Neural cell (in vitro differentiated cells): ENCODE data around the gene GLRX5. TPM values are rescaled to one million over a fixed set of nuclear protein-coding genes. Genes with fewer than 3 reads are reported as not detected.

Experiments
- H2AFZ ChIP-seq: fragments of 200-600, 300-800 bp; sonication (generic), shearing (Covaris generic); 2 replicates; pipeline ENCODE4 v1.6.0; 2014; ENCODE audit warnings: low read depth, mild to moderate bottlenecking, antibody characterized with exemption, low read length, moderate library complexity
- H3F3A ChIP-seq: fragments of 200-600 bp; shearing (Covaris generic); 2 replicates; pipeline ENCODE4 v1.6.1; 2016; ENCODE audit warnings: mild to moderate bottlenecking, moderate library complexity, mixed read lengths, antibody characterized with exemption, low read length; ENCODE audit not compliant: insufficient read depth, poor library complexity, severe bottlenecking
- H3K27ac ChIP-seq: fragments of 200-600, 300-800 bp; sonication (generic), shearing (Covaris generic); 2 replicates; pipeline ENCODE4 v1.5.1; 2014; ENCODE audit warnings: mild to moderate bottlenecking, low read length, moderate library complexity
- H3K27me3 ChIP-seq: fragments of 300-800, 200-600 bp; sonication (generic), shearing (Covaris generic); 2 replicates; pipeline ENCODE4 v1.6.0; 2014; ENCODE audit warnings: mild to moderate bottlenecking, low read depth, low read length, moderate library complexity; ENCODE audit not compliant: insufficient read depth
- H3K36me3 ChIP-seq: fragments of 300-800, 200-600 bp; sonication (generic), shearing (Covaris generic); 2 replicates; pipeline ENCODE4 v1.5.1; 2014; ENCODE audit warnings: mild to moderate bottlenecking, antibody characterized with exemption, low read length, moderate library complexity; ENCODE audit not compliant: insufficient read depth
- H3K4me2 ChIP-seq: fragments of 300-800, 200-600 bp; sonication (generic), shearing (Covaris generic); 2 replicates; pipeline ENCODE4 v1.6.0; 2014; ENCODE audit warnings: mild to moderate bottlenecking, low read length
- H3K4me3 ChIP-seq: fragments of 300-800, 200-600 bp; sonication (generic), shearing (Covaris generic); 2 replicates; pipeline ENCODE4 v1.5.1; 2014; ENCODE audit warnings: mild to moderate bottlenecking, low read length, moderate library complexity
- H3K79me2 ChIP-seq: fragments of 200-600 bp; shearing (Covaris generic); replicated peaks from 2 replicates; pipeline ENCODE4 v1.6.0; 2014; ENCODE audit warnings: mild to moderate bottlenecking, low read length, moderate library complexity; ENCODE audit not compliant: insufficient read depth
- H3K9ac ChIP-seq: fragments of 300-800, 200-600 bp; sonication (generic), shearing (Covaris generic); 2 replicates; pipeline ENCODE4 v1.6.1; 2016; ENCODE audit warnings: mild to moderate bottlenecking, low read length, mixed read lengths
- H3K9me2 ChIP-seq: fragments of 200-600 bp; shearing (Covaris generic); 2 replicates; pipeline ENCODE4 v1.6.1; 2016; ENCODE audit warnings: mild to moderate bottlenecking, low read length, mixed read lengths; ENCODE audit not compliant: insufficient read depth
- H3K9me3 ChIP-seq: fragments of 200-600, 300-800 bp; sonication (generic), shearing (Covaris generic); 2 replicates; pipeline ENCODE4 v1.6.1; 2016; ENCODE audit warnings: mild to moderate bottlenecking, mixed run types, low read length, moderate library complexity, mixed read lengths
- H4K20me1 ChIP-seq: fragments of 200-600 bp; shearing (Covaris generic); 2 replicates; pipeline ENCODE4 v1.6.1; 2016; ENCODE audit warnings: mild to moderate bottlenecking, mixed run types; ENCODE audit not compliant: insufficient read depth
- CTCF ChIP-seq: fragments of 450-650 bp; IDR thresholded peaks from 2 replicates; pipeline ENCODE4 v1.5.1; 2014; ENCODE audit warnings: antibody characterized with exemption, mild to moderate bottlenecking, moderate library complexity; ENCODE audit not compliant: poor library complexity, severe bottlenecking
- EP300 ChIP-seq: fragments of 450-650 bp; conservative IDR thresholded peaks from 2 replicates; pipeline ENCODE4 v1.6.1; 2014; ENCODE audit warnings: antibody characterized with exemption, mild to moderate bottlenecking, moderate library complexity; ENCODE audit not compliant: poor library complexity, severe bottlenecking
- EZH2 ChIP-seq: fragments of 200-600, 300-800 bp; shearing (Covaris generic), sonication (generic); IDR thresholded peaks from 2 replicates; pipeline ENCODE4 v1.6.1; 2014; ENCODE audit warnings: antibody characterized with exemption, low read length, borderline replicate concordance, mild to moderate bottlenecking; ENCODE audit not compliant: insufficient read depth, poor library complexity, severe bottlenecking
- MXI1 ChIP-seq: fragments of 450-650 bp; conservative IDR thresholded peaks from 2 replicates; pipeline ENCODE4 v1.6.1; 2014; ENCODE audit warnings: antibody characterized with exemption, mild to moderate bottlenecking; ENCODE audit not compliant: poor library complexity, severe bottlenecking
- POLR2AphosphoS5 ChIP-seq: IDR thresholded peaks from 2 replicates; pipeline ENCODE4 v1.6.1; 2012
- RAD21 ChIP-seq: fragments of 450-650 bp; conservative IDR thresholded peaks from 2 replicates; pipeline ENCODE4 v1.6.1; 2014; ENCODE audit warnings: antibody characterized with exemption, mild to moderate bottlenecking, moderate library complexity
- REST ChIP-seq: IDR thresholded peaks from 2 replicates; pipeline ENCODE4 v1.6.1; 2012; ENCODE audit warnings: borderline replicate concordance
- SMC3 ChIP-seq: fragments of 450-650 bp; conservative IDR thresholded peaks from 2 replicates; pipeline ENCODE4 v1.6.1; 2014; ENCODE audit warnings: antibody characterized with exemption, mild to moderate bottlenecking, moderate library complexity; ENCODE audit not compliant: poor library complexity
- TAF1 ChIP-seq: IDR thresholded peaks from 2 replicates; pipeline ENCODE4 v1.6.1; 2012; ENCODE audit warnings: low read depth
- polyA plus RNA-seq: library from polyadenylated mRNA; depleted of rRNA; stranded (reverse); fragments of >200 nt; gene quantifications from 2 replicates; pipeline ENCODE4 v1.2.3, GENCODE V29; 2014

Gene GLRX5
- polyA plus RNA-seq, 1 donor from 2014 or later, result 81.0 TPM

- peaks cover under 1% of the 10 kb centered on the region for H3K79me2 ChIP-seq
- no peaks in the 10 kb centered on the region for H3F3A ChIP-seq
- no peaks in the 10 kb centered on the region for H3K9me3 ChIP-seq
- H3K36me3 ChIP-seq, result no peaks in the 10 kb centered on the region
- peak overlapping the region; percentile 51 for H3K27ac ChIP-seq
- H3K9ac ChIP-seq, result no peak overlapping the region
- no peaks in the 10 kb centered on the region for H3K27me3 ChIP-seq
- H2AFZ ChIP-seq, result no peak overlapping the region
- no peaks in the 10 kb centered on the region for H4K20me1 ChIP-seq
- H3K4me2 ChIP-seq, result no peak overlapping the region
- peak overlapping the region; percentile 47 for H3K4me3 ChIP-seq
- H3K9me2 ChIP-seq, result no peaks in the 10 kb centered on the region
- TF ChIP-seq POLR2AphosphoS5, result no peak
- TF ChIP-seq EZH2, result no peak
- TF ChIP-seq SMC3, result no peak
- no peak for TF ChIP-seq MXI1
- TF ChIP-seq TAF1, result no peak
- TF ChIP-seq RAD21, result no peak
Observed at GRCh38 chr14:95523815-95524448, 10.9 kb upstream of the GLRX5 start.

- no peaks in the 10 kb centered on the region for H3F3A ChIP-seq
- H3K79me2 ChIP-seq, result peaks cover 6% of the 10 kb centered on the region
- H3K9me2 ChIP-seq, result no peaks in the 10 kb centered on the region
- H3K27ac ChIP-seq, result no peak overlapping the region
- H3K36me3 ChIP-seq, result no peaks in the 10 kb centered on the region
- no peak overlapping the region for H3K9ac ChIP-seq
- TF ChIP-seq TAF1 (no peak), MXI1 (no peak), EP300 (no peak), EZH2 (no peak), REST (no peak), RAD21 (no peak), CTCF (no peak), SMC3 (no peak), POLR2AphosphoS5 (no peak)
- H3K4me3 ChIP-seq, result no peak overlapping the region
- no peaks in the 10 kb centered on the region for H3K9me3 ChIP-seq
- no peaks in the 10 kb centered on the region for H3K27me3 ChIP-seq
- H3K4me2 ChIP-seq, result no peak overlapping the region
- H4K20me1 ChIP-seq, result no peaks in the 10 kb centered on the region
- H2AFZ ChIP-seq, result no peak overlapping the region
Observed at GRCh38 chr14:95524706-95525512, 9.9 kb upstream of the GLRX5 start.
